GM10266 (cell line): ENCODE measurements around the gene EP400.

Experiments
- DNase-seq: peaks from one replicate; pipeline ENCODE4 v3.0.0; 2012; ENCODE audit errors: extremely low spot score
- TF ChIP-seq, protein P1 (sequence below): IDR thresholded peaks from 2 replicates; pipeline ENCODE4 v1.5.1; 2012; ENCODE audit warnings: mild to moderate bottlenecking, low read depth; ENCODE audit not compliant: control insufficient read depth, insufficient read depth; ENCODE audit errors: missing control alignments

EP400 gene

DNA sequence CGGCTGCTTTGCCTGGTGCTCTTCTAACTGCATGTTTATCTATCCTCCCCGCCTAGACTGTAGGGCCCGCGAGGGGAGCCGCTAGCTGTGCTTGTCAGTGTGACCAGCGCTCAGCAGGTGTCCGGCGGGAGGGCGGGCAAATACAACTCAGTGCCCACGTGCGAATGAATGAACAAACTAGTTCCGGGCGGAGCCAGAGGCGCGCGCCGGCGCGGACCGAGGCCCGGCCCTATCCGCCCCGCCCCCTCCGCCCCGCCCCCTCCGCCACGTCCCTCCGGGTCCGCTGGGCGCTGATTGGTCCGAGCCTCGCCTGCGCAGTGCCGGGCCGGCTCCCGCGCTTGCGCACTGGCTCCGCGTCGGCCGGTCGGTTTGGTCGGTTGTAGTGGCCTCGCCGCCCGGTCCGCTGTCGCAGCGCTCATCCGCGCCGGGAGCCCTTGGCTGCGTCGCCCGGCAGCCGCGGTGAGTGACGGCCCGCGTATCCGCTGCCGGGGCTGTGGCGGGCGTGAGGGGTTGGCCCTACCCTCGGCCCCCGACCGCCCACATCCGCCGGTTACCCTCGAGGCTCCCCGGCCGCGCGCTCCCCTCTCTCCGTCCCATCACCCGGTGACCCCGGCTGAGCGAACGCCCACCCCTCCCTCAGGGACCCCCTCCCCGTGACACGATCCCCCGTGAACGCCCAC, 134.3 kb downstream of the EP400 start:
- DNase-seq = peak; percentile 100
- TF ChIP-seq, protein P1, sequence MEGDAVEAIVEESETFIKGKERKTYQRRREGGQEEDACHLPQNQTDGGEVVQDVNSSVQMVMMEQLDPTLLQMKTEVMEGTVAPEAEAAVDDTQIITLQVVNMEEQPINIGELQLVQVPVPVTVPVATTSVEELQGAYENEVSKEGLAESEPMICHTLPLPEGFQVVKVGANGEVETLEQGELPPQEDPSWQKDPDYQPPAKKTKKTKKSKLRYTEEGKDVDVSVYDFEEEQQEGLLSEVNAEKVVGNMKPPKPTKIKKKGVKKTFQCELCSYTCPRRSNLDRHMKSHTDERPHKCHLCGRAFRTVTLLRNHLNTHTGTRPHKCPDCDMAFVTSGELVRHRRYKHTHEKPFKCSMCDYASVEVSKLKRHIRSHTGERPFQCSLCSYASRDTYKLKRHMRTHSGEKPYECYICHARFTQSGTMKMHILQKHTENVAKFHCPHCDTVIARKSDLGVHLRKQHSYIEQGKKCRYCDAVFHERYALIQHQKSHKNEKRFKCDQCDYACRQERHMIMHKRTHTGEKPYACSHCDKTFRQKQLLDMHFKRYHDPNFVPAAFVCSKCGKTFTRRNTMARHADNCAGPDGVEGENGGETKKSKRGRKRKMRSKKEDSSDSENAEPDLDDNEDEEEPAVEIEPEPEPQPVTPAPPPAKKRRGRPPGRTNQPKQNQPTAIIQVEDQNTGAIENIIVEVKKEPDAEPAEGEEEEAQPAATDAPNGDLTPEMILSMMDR = no peak

DNA sequence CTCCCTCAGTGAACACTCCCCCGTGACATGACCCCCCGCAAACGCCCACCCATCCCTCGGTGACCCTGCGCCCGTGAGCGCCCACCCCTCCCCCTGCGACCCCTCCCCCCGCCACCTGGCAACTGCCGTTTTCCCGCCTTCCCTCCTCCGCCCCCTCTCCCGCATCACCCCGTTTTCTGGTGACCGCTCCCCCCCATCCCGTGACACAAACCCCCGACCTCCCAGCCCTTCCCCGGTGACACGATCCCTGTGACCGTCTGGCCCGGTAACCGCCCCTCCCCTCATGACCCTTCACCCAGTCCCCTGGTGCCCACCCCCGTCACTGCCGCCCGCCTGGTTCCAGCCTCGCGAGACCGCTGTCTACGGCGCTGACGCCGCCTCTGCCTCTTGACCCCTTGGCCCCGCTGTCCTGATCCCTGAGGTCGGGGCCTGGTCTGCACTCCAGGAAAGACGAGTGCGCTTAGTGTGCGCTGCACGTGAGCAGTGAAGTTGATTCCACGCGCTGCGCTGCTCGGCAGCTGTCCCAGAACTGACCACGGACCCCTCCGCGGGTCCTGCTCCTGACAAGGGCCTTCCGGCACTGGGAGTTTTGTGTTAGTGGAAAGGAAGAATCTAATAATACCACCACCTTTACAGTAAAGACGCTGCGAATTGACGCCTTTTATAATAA, 135.0 kb downstream of the EP400 start:
- TF ChIP-seq, protein P1 = no peak
- DNase-seq = peak; percentile 83

DNA sequence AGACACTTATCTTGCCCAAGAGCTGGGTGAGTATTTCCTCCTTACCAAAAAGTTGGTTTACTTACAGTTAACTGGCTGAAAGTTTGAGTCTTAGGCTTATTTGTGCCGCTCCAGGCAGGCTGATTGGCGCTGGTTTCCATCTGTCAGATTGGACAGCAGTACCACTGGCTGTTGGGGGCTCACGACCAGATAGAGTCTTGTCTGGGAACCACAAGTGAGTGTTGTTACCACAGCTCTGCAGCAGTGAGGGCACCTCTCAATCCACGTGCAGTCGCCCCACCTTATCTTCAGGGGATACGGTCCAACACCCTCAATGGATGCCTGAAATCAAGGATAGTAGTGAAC, 135.5 kb downstream of the EP400 start:
- TF ChIP-seq, protein P1 = no peak
- no peak for DNase-seq

DNA sequence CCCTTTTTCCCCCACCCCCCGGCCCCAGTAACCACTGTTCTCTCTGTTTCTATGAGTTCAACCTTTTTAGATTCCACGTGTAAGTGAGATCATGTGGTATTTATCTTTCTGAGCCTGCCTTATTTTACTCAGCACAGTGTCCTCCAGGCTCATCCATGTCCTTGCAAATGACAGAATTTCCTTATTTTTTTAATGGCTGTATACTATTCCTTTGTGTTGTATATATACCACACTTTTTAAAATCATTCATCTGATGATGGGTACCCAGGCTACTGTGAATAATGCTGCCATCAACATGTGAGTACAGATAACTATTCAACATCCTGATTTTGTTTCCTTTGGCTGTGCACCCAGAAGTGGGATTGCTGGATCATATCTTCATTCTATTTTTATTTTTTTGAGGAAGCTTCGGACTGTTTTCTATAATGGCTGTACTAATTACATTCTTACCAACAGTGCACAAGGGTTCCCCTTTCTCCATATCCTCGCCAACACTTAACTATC, 139.7 kb downstream of the EP400 start:
- TF ChIP-seq, protein P1 = no peak
- no peak for DNase-seq

DNA sequence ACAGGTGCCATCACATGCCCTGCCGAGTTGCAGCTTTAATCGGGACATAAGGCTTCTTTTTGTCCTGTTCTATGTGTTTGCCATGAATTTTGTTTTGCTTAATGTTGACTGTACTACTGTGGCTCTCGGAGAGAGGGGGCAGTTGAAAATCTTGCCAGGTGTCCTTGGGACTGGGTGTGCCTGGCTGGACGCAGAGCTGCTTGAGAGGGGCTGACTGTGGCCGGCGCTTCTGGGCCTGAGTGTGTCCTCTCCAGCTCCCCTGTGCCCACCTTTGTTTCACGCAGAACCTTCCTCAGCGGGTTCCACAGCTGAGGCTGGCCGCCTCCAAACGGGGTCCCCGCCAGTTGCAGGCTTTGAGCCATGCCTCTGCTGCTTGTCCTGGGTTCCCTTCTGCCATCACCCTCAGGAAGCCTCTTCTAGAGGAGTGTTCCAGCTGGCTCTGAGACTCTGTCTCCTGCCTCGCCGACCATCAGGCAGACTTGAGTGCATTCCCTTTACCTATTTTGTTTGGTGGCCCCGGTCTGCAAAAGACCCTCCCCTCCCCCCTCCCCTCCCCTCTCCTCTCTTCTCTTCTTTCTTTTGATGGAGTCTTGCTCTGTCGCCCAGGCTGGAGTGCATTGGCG, 144.6 kb downstream of the EP400 start:
- TF ChIP-seq, protein P1 = no peak
- no peak for DNase-seq

DNA sequence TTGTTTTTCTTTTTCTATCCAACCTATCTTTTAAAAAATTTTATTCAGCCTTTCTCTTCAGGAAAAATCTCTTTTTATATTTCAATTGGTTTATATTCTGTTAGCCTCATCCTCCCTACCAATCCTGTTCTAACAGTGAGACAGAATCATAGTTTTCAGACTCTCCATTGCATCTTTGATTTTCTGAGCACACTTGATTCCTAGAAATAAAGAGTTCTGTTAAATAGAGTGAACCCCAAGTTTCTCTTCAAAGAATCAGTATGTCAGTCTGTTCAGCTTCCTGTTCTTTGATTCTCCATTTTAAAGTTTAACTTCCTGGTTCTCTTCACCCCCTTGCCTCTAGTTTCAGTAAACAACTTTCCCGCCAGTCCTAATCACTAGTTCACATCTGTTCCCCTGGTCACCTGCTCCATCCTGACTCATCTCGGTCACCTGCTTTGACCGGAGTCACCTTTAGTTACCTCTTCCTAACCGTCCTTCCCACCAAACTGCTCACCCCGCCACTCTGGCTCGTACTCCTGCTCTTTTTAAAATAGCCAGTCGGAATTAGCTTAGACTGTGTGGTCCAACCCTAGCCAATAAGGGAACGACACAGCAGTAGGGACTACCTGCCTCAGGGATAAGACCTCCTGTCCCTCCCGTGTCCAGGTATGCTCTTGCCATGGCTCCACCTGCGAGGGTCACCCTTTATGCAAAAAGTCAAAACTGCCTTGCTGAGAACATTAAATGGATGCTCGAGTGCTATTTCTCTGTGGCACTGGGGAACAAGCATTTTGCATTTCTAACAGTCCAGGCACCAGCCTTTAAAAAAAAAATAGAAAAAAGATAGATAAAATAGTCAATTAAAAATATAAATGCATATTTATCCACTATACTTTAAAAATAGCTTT, 146.0 kb downstream of the EP400 start:
- TF ChIP-seq, protein P1 = no peak
- no peak for DNase-seq
